ENCODE data around the gene ABHD14A. TPM values are rescaled to one million over a fixed set of nuclear protein-coding genes. Genes with fewer than 3 reads are reported as not detected.
"Not testable (repeated sequence)": the region's sequence is repeated elsewhere in the genome, so short reads cannot be mapped to it uniquely, and the experiment has no call there.

The ABHD14A gene
- polyA plus RNA-seq, 5 donors, result 19.3 to 33.6 (median 23.2) TPM

- no peak for DNase-seq
Observed at GRCh38 chr3:51969841-51970240, 5.0 kb upstream of the ABHD14A start.

GRCh38 chr3:51970606-51971300 is 4.1 kb upstream of the ABHD14A start:
- DNase-seq, result no peak

GRCh38 chr3:51971350-51971749 is 3.5 kb upstream of the ABHD14A start:
- DNase-seq, result no peak

- no peak for DNase-seq
Observed at GRCh38 chr3:51974277-51974962, 444 bp upstream of the ABHD14A start.

- DNase-seq, result peak; percentile 70 to 74
Observed at GRCh38 chr3:51975852-51976549, 1.1 kb downstream of the ABHD14A start.

- DNase-seq, result no peak
Observed at GRCh38 chr3:51977446-51978142, 2.7 kb downstream of the ABHD14A start.

- DNase-seq, result no peak
Observed at GRCh38 chr3:51978143-51978502, 3.3 kb downstream of the ABHD14A start.

- no peak for DNase-seq
Observed at GRCh38 chr3:51980253-51980652, 5.4 kb downstream of the ABHD14A start.

- no peak for DNase-seq
Observed at GRCh38 chr3:51982352-51982837, 7.5 kb downstream of the ABHD14A start.

GRCh38 chr3:51982838-51983577 is 8.1 kb downstream of the ABHD14A start, which contains the start of gene ACY1:
TSS of gene ACY1 (plus strand) at chr3:51983535. CDS start at chr3:51984065, 530 bp downstream.
- DNase-seq, result peak; percentile 90 to 91

- DNase-seq, result no peak
Observed at GRCh38 chr3:51983578-51984268, 8.9 kb downstream of the ABHD14A start.

- DNase-seq, result no peak
Observed at GRCh38 chr3:51984269-51984647, 9.4 kb downstream of the ABHD14A start.

- DNase-seq, result no peak
Observed at GRCh38 chr3:51985063-51985462, 10.2 kb downstream of the ABHD14A start.

GRCh38 chr3:51986010-51986947 is 11.4 kb downstream of the ABHD14A start:
- no peak for DNase-seq

- no peak for DNase-seq
Observed at GRCh38 chr3:51987568-51987967, 12.7 kb downstream of the ABHD14A start.

- no peak for DNase-seq
Observed at GRCh38 chr3:51988286-51989146, 13.7 kb downstream of the ABHD14A start.

- not testable (repeated sequence) for DNase-seq
Observed at GRCh38 chr3:51990501-51990971, 15.7 kb downstream of the ABHD14A start.

GRCh38 chr3:51992017-51992682 is 17.3 kb downstream of the ABHD14A start:
- DNase-seq, result no peak

Data from right lung (tissue), 5 donors.